HG03175 (cell line): ENCODE measurements around the gene ZNF383.
"Not testable (repeated sequence)": the region's sequence is repeated elsewhere in the genome, so short reads cannot be mapped to it uniquely, and the experiment has no call there.

Source experiments
- ATAC-seq: cut with Tn5 transposase; IDR thresholded peaks from one replicate; pipeline ENCODE4 v1.9.1; 2021; ENCODE audit warnings: mild to moderate bottlenecking, moderate library complexity; ENCODE audit not compliant: unreplicated experiment

Gene ZNF383

GRCh38 chr19:37292998-37293939, 75.3 kb downstream of the ZNF383 start:
- not testable (repeated sequence) for ATAC-seq

DNA sequence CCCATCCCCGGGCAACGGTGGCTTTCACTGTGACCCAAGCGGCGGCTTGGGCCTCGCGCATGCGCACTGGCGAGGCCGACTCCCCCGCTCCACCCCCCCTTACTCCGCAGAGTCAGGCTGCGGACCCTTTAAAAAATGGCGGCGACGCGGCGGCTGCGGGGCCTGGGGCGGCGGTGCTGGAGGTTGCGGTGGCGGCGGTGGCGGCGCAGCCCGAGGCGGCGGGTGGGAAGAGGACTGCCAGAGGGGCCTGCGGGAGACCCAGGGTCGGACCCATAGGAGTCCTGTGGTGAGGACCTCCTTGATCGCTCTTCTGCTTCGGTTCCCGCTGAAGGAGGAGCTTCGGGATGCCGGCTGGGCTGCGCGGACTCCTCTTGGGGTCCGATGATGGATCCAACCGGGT, 76.2 kb downstream of the ZNF383 start:
- not testable (repeated sequence) for ATAC-seq
